Activated CD8-positive, alpha-beta T cell treated with anti-CD3 and anti-CD28 coated beads for 36 hours (primary cell): Measurements from ENCODE around the gene CRYL1. TPM values are rescaled to one million over a fixed set of nuclear protein-coding genes. Genes with fewer than 3 reads are reported as not detected.

ENCODE experiments used
- ATAC-seq: fragments of 200-7000 bp; cut with Tn5 transposase; one replicate; pipeline ENCODE4 v1.10.0; 2021; ENCODE audit warnings: mild to moderate bottlenecking, moderate library complexity
- CTCF ChIA-PET: fragments of 350-600 bp; sonication (Branson Sonifier 250); formaldehyde crosslinking; loops from one replicate; lab custom pipeline; 2021; ENCODE audit warnings: antibody characterized with exemption; lab: Charles Lee
- POLR2A ChIA-PET: fragments of 350-600 bp; sonication (Branson Sonifier 250); formaldehyde crosslinking; loops from one replicate; lab custom pipeline; 2021; ENCODE audit warnings: antibody characterized with exemption; lab: Charles Lee
- DNase-seq: peaks from one replicate; pipeline ENCODE4 v3.0.0-alpha.2; 2020
- H3K27ac Mint-ChIP-seq: one replicate; pipeline ENCODE4 v1.8.0; 2021; ENCODE audit warnings: mild to moderate bottlenecking, mixed read lengths
- H3K27me3 Mint-ChIP-seq: one replicate; pipeline ENCODE4 v1.8.0; 2021; ENCODE audit warnings: mixed read lengths
- H3K36me3 Mint-ChIP-seq: one replicate; pipeline ENCODE4 v1.8.0; 2021; ENCODE audit warnings: low read depth, mixed read lengths
- H3K4me1 Mint-ChIP-seq: one replicate; pipeline ENCODE4 v1.8.0; 2021; ENCODE audit warnings: low read depth, mixed read lengths
- H3K4me3 Mint-ChIP-seq: one replicate; pipeline ENCODE4 v1.8.0; 2021; ENCODE audit warnings: mild to moderate bottlenecking, moderate library complexity, mixed read lengths
- H3K9me3 Mint-ChIP-seq: one replicate; pipeline ENCODE4 v1.8.0; 2021; ENCODE audit warnings: mixed read lengths
- CTCF ChIP-seq: fragments of 200-600 bp; IDR thresholded peaks from one replicate; pipeline ENCODE4 v1.8.0; 2022; ENCODE audit warnings: antibody characterized with exemption, mild to moderate bottlenecking
- intact Hi-C: fragments of 100-400 bp; cut with micrococcal nuclease; formaldehyde crosslinking; loops from one replicate; pipeline ENCODE4 v1.10.0; 2022
- total RNA-seq, 2 experiments: library from RNA; stranded (reverse); gene quantifications; one replicate each; pipeline ENCODE4 v1.2.3, GENCODE V29; 2021

CRYL1 gene
- total RNA-seq, 2 experiments from 2014 or later, result 8.5 to 9.4 TPM

DNA sequence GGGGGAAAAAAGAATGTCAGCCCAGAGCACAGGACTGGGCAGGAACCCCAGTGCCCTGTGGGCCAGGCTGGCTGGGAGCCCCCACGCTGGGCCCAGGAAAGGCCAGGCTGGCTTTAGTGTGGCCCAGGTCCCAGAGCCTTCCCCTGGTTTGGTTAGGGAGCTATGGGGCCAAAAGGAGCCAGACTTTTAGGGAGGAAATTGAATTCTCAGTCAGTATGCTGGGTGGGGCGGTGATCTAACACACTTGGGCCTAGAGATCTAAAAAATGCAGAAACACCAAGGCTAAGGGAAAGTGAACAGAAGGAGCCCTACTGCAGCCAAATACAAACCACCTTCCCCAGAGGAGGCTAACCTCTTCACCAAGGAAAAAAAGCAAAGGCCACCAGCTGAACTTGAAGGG is 137.5 kb downstream of the CRYL1 start:
- intact Hi-C loops, result no loop called here
- Mint-ChIP-seq H3K27ac (peak overlapping the region; percentile 48), H3K9me3 (peaks cover 1% of the 10 kb centered on the region), H3K27me3 (no peaks in the 10 kb centered on the region), H3K4me1 (peaks cover 12% of the 10 kb centered on the region), H3K36me3 (no peaks in the 10 kb centered on the region), H3K4me3 (no peak overlapping the region)
- no peak for ATAC-seq
- DNase-seq, result no peak
- no peak for TF ChIP-seq CTCF
- CTCF ChIA-PET, result no interaction called here
- POLR2A ChIA-PET, result interaction anchor here (0.7 kb wide), 1 partner anchor 157 kb away, joined by 3 read pairs; no protein-coding TSS in a partner anchor

- Mint-ChIP-seq H3K4me3 (no peak overlapping the region), H3K27ac (no peak overlapping the region), H3K9me3 (peaks cover 1% of the 10 kb centered on the region), H3K36me3 (no peaks in the 10 kb centered on the region), H3K4me1 (peaks cover 12% of the 10 kb centered on the region), H3K27me3 (no peaks in the 10 kb centered on the region)
- no peak for TF ChIP-seq CTCF
- intact Hi-C loops, result no loop called here
- ChIA-PET CTCF (no interaction called here), POLR2A (interaction anchor here (0.7 to 1.1 kb wide), 2 partner anchors 14 to 156 kb away, joined by 3 read pairs; no protein-coding TSS in a partner anchor)
- ATAC-seq, result no peak
- no peak for DNase-seq
These were observed 138.2 kb downstream of the CRYL1 start for GRCh38 chr13:20387441-20387971.

- no peak for TF ChIP-seq CTCF
- ChIA-PET POLR2A (interaction anchor here (1.1 kb wide), 1 partner anchor 14 kb away, joined by 3 read pairs; no protein-coding TSS in a partner anchor), CTCF (no interaction called here)
- ATAC-seq, result no peak
- Mint-ChIP-seq H3K36me3 (no peaks in the 10 kb centered on the region), H3K4me1 (peaks cover 12% of the 10 kb centered on the region), H3K27me3 (no peaks in the 10 kb centered on the region), H3K27ac (no peak overlapping the region), H3K4me3 (no peak overlapping the region), H3K9me3 (peaks cover 1% of the 10 kb centered on the region)
- no peak for DNase-seq
- intact Hi-C loops, result no loop called here
These were observed 138.7 kb downstream of the CRYL1 start for GRCh38 chr13:20387006-20387405.

DNA sequence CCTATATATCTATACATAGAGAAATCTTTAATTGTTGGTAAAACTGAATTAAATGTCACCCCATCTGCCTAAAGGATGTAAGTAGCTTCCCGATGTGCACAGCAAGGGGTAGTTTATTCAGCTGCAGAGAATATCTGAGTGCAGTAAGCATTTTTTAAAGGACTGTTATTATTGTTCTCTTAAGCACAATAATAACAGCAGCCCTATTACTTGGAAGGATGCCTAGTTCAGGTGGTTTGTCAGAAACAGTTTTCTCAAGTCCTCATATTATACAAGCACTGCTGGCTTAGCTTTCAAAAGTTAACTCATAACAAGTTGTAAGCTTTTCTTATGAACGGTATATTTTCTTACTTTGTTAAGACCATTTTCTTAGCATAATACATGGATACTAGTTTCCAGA is 142.6 kb downstream of the CRYL1 start:
- no peaks in the 10 kb centered on the region for H3K36me3 Mint-ChIP-seq
- intact Hi-C loops, result no loop called here
- H3K4me1 Mint-ChIP-seq, result peaks cover 7% of the 10 kb centered on the region
- DNase-seq (no peak), ATAC-seq (no peak)
- H3K27ac Mint-ChIP-seq, result no peak overlapping the region
- ChIA-PET POLR2A (no interaction called here), CTCF (interaction anchor here (1.1 kb wide), 1 partner anchor 10 kb away, joined by 3 read pairs; no protein-coding TSS in a partner anchor)
- peaks cover 1% of the 10 kb centered on the region for H3K9me3 Mint-ChIP-seq
- H3K27me3 Mint-ChIP-seq, result no peaks in the 10 kb centered on the region
- no peak for TF ChIP-seq CTCF
- H3K4me3 Mint-ChIP-seq, result no peak overlapping the region

DNA sequence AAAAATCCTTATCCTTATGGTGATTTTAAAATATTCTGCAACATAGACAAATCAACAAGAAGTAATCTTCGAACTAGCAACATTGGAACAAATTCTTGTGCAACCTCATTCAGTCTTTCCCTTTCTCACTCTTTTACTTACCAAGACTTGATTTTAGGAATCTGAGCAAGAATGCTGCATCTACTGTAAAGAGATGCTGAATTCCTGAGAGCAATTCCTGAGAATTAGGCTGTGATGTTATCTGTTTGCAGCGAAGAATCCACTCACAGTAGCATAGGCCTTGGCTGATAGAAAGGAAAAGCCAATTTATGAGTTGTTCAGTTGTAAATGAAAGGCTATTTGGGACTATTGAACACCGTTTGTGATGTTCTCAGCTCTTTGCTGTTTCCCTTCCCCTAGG is 144.3 kb downstream of the CRYL1 start:
- ChIA-PET CTCF (interaction anchor here (1.2 kb wide), 1 partner anchor 194 kb away, joined by 3 read pairs; no protein-coding TSS in a partner anchor), POLR2A (no interaction called here)
- TF ChIP-seq CTCF, result no peak
- ATAC-seq (no peak), DNase-seq (no peak)
- intact Hi-C loops, result no loop called here
- Mint-ChIP-seq H3K4me3 (no peak overlapping the region), H3K27ac (no peak overlapping the region), H3K4me1 (no peaks in the 10 kb centered on the region), H3K36me3 (no peaks in the 10 kb centered on the region), H3K27me3 (no peaks in the 10 kb centered on the region), H3K9me3 (no peaks in the 10 kb centered on the region)
